ENCODE data around the gene SLC6A18.

- TF ChIP-seq CTCF (IDR thresholded peaks at IDR 0.05) (no peak), POLR2A (IDR thresholded peaks at IDR 0.05) (no peak), POLR2AphosphoS5 (IDR thresholded peaks at IDR 0.05; ENCODE audit: insufficient read depth in 1 of 2, low read depth in 1 of 2) (no peak)
Measured at GRCh38 chr5:1278656-1279442, 53.7 kb downstream of the SLC6A18 start.

Data from vagina (tissue), 2 donors.